ENCODE results near the gene ALG1. TPM values are rescaled to one million over a fixed set of nuclear protein-coding genes. Genes with fewer than 3 reads are reported as not detected.
A peak's percentile ranks its signal among the peaks of the same experiment; 100 is the strongest.
"Not testable (repeated sequence)": the region's sequence is repeated elsewhere in the genome, so short reads cannot be mapped to it uniquely, and the experiment has no call there.

ALG1 gene
- total and polyA plus RNA-seq, 4 donors: 14.5 to 24.1 (median 21.1) TPM

DNA sequence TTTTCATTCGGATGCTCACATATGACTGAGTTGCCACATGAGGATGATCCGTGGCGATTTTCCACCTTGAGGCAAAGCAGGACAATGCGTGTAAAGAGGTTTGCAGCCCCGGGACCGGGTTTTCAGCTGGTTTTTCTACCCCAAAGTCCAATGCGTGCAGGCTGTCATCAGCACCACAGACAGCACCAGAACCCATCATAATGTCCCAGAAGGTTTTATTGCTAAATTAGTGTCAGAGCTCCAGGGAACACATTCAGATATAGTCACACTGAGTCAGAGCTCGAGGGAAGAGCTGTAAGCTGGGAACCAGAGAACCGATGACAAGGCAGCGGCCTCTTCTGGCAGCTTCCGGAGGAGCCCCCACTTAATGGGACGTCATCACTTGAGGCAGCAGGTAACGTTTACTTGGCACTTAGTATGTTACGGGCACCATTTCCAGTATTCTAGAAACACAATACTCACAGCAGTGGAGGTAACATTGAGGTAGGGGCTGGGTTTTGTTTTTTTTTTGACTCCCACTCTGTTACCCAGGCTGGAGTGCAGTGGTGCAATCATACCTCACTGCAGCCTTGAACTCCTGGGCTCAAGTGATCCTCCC, 29.0 kb upstream of the ALG1 start:
- Histone ChIP-seq H3K4me3 (ENCODE audit: low read depth, low read length) (no peak overlapping the region), H3K27me3 (ENCODE audit: control insufficient read depth, insufficient read depth, low read length) (no peaks in the 10 kb centered on the region), H3K4me1 (ENCODE audit: control insufficient read depth, insufficient read depth, low read length) (no peaks in the 10 kb centered on the region), H3K27ac (ENCODE audit: low read depth, low read length) (no peak overlapping the region), H3K36me3 (ENCODE audit: control insufficient read depth, insufficient read depth, low read length) (peaks cover 14% of the 10 kb centered on the region), H3K9me3 (ENCODE audit: control insufficient read depth, insufficient read depth, low read length) (no peaks in the 10 kb centered on the region)
- whole genome bisulfite sequencing (ENCODE audit: insufficient coverage): 67% methylated on average over 10 of the region's 14 CpGs
- DNase-seq (ENCODE audit: low read depth in 4 of 6, low spot score in 6 of 6): no peak

DNA sequence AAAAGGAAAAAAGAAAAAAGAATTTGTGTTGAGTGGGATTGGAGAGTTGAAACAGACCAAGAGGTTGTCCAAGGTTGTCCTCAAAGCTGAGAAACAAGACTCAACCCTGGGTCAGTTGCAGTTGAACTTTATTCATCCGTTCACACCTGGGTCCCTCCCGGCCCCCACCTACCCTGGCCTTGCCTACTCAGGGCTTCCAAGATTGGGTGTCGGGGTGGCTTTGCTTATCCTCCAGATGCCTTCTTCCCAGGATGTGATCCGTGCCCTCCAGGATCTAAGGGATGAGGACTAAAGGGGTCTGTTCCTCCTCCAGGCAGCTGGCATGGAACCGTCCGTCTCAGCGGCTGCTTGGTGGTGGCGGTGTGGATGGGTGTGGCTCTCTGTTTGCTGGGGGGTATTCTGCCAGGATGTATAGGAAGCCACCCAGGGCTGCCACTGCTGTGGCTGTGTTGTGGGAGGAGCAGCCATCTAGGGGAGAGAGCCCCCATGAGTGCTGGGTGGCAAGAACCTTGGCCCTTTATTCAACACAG, 27.6 kb upstream of the ALG1 start:
- Histone ChIP-seq H3K4me1 (ENCODE audit: control insufficient read depth, insufficient read depth, low read length) (no peaks in the 10 kb centered on the region), H3K27ac (ENCODE audit: low read depth, low read length) (no peak overlapping the region), H3K9me3 (ENCODE audit: control insufficient read depth, insufficient read depth, low read length) (no peaks in the 10 kb centered on the region), H3K27me3 (ENCODE audit: control insufficient read depth, insufficient read depth, low read length) (no peaks in the 10 kb centered on the region), H3K36me3 (ENCODE audit: control insufficient read depth, insufficient read depth, low read length) (peaks cover 14% of the 10 kb centered on the region), H3K4me3 (ENCODE audit: low read depth, low read length) (no peak overlapping the region)
- no peak for DNase-seq (ENCODE audit: low read depth in 4 of 6, low spot score in 6 of 6)
- 92% methylated on average over 7 of the region's 8 CpGs for WGBS (ENCODE audit: insufficient coverage)

DNA sequence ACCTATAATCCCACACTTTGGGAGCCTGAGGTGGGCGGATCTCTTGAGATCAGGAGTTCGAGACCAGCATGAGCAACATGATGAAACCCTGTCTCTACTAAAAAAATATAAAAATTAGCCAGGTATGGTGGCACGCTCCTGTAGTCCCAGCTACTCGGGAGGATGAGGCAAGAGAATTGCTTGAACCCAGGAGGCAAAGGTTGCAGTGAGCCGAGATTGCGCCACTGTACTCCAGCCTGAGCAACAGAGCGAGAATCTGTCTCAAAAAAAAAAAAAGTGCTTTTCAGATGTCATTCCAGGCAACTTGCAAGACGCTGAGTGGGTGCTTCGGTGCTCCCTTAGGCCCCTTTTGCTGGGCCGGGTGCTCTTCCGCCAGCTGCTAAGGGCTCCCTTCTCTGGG, 27.1 kb upstream of the ALG1 start:
- H3K27ac ChIP-seq (ENCODE audit: low read depth, low read length); H3K4me1 ChIP-seq (ENCODE audit: control insufficient read depth, insufficient read depth, low read length); H3K9me3 ChIP-seq (ENCODE audit: control insufficient read depth, insufficient read depth, low read length); H3K4me3 ChIP-seq (ENCODE audit: low read depth, low read length); DNase-seq (ENCODE audit: low read depth in 4 of 6, low spot score in 6 of 6); H3K27me3 ChIP-seq (ENCODE audit: control insufficient read depth, insufficient read depth, low read length): not testable (repeated sequence)
- 92% methylated on average over 9 of the region's 11 CpGs for WGBS (ENCODE audit: insufficient coverage)
- peaks cover 14% of the 10 kb centered on the region for H3K36me3 ChIP-seq (ENCODE audit: control insufficient read depth, insufficient read depth, low read length)

DNA sequence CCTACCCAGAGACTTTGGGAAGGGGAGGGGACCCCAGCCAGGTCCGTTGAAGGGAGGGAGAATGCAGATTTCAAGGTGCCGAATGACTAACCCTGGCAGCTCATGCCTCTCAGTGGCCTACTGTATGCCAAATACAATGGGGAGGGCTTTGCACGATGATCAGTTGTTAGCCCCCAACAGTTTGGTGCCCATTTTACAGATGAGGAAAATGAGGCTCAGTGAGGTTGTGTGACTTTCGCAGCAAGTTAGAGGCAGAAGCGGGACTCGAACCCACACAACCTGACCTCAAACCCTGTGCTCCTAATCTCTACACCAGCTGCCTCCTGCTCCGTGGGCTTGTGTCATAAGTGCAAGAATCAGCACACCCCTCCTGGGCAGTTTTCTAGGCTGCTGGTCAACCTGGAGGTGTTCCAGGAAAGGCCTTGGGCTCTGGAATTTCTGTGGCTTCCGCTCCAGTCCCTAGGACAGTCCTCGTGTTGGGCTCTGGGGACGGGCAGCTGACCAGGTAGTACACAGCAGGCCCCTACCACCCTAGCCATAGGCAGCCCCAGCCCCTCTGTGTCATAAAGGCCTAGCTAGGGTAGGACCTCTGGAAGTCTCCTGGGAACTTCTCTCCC, 26.0 kb upstream of the ALG1 start:
- DNase-seq (ENCODE audit: low read depth in 4 of 6, low spot score in 6 of 6): no peak
- no peak overlapping the region for H3K27ac ChIP-seq (ENCODE audit: low read depth, low read length)
- WGBS (ENCODE audit: insufficient coverage): 85% methylated on average over 10 of the region's 10 CpGs
- H3K9me3 ChIP-seq (ENCODE audit: control insufficient read depth, insufficient read depth, low read length): no peaks in the 10 kb centered on the region
- no peak overlapping the region for H3K4me3 ChIP-seq (ENCODE audit: low read depth, low read length)
- H3K4me1 ChIP-seq (ENCODE audit: control insufficient read depth, insufficient read depth, low read length): no peaks in the 10 kb centered on the region
- H3K27me3 ChIP-seq (ENCODE audit: control insufficient read depth, insufficient read depth, low read length): no peaks in the 10 kb centered on the region
- H3K36me3 ChIP-seq (ENCODE audit: control insufficient read depth, insufficient read depth, low read length): peaks cover 14% of the 10 kb centered on the region

DNA sequence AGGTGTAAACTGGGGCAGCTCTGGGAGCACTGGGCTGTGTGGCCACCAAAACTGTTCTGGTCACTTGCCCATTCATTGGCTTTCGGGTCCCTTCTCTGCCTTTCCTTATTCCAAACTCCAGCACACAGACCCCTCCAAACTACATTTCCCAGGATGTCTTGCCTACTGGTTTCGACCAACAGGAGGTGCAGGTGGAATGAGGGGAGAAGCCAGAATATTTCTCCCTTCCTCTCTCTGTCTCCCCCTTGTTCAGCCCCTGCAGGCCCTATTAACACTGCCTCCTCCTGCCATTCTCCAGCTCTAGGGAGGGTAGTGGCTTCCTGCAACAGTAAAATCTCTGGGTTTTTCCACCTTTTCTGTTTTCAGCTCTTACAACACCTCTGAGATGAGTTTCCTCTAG, 24.7 kb upstream of the ALG1 start:
- DNase-seq (ENCODE audit: low read depth in 4 of 6, low spot score in 6 of 6): no peak
- Histone ChIP-seq H3K4me1 (ENCODE audit: control insufficient read depth, insufficient read depth, low read length) (no peaks in the 10 kb centered on the region), H3K36me3 (ENCODE audit: control insufficient read depth, insufficient read depth, low read length) (peaks cover 14% of the 10 kb centered on the region), H3K27me3 (ENCODE audit: control insufficient read depth, insufficient read depth, low read length) (no peaks in the 10 kb centered on the region), H3K4me3 (ENCODE audit: low read depth, low read length) (no peak overlapping the region), H3K27ac (ENCODE audit: low read depth, low read length) (no peak overlapping the region), H3K9me3 (ENCODE audit: control insufficient read depth, insufficient read depth, low read length) (no peaks in the 10 kb centered on the region)
- WGBS (ENCODE audit: insufficient coverage): 89% methylated on average over 1 of the region's 2 CpGs

DNA sequence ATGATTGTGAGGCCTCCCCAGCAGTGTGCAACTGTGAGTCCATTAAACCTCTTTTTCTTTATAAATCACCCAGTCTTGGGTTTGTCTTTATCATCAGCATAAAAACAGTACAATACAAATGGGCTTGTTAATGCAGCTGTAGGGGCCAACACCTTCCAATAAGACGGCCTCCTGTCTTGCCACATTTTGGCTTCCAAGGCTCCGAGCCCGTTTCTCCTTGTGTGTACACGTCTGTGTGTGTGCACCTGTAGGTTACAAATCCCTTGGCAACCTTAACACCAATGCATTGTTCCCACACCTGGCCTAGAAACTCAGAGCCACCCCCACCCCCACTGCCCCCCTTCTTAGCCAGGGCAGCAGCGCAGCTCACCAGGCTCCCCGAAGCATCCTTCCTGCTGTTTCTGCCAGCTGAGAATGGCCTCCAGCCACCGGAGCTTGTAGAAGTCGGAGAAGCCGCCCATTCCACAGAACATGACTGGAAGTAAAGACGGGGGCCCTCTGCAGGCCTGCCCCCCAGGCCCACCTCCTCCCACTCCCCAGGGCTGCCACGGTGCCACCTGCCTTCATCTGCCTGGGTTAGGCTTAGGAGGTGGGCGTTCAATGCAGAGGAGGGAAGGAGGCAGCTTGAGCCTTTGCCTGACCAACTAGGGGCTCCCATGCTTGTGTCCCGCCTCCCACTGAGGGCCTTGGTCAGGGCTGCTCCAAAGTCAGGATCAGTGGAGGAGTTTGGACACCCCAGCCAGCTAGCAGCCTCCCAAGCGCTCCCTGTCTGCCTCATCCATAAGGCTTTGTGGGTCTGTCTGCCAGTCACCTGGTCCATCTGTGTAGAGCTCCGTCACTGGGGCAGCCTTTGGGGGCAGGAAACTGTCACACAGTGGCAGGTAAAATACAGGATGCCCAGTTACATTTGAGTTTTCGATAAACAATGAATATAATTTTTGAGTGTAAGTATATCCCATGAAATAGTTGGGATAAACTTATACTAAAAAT, 16.5 kb upstream of the ALG1 start:
- DNase-seq (ENCODE audit: low read depth in 4 of 6, low spot score in 6 of 6): no peak
- Histone ChIP-seq H3K9me3 (ENCODE audit: control insufficient read depth, insufficient read depth, low read length) (no peaks in the 10 kb centered on the region), H3K4me3 (ENCODE audit: low read depth, low read length) (no peak overlapping the region), H3K27ac (ENCODE audit: low read depth, low read length) (no peak overlapping the region), H3K27me3 (ENCODE audit: control insufficient read depth, insufficient read depth, low read length) (no peaks in the 10 kb centered on the region), H3K36me3 (ENCODE audit: control insufficient read depth, insufficient read depth, low read length) (peaks cover 3% of the 10 kb centered on the region), H3K4me1 (ENCODE audit: control insufficient read depth, insufficient read depth, low read length) (peaks cover 5% of the 10 kb centered on the region)
- 88% methylated on average over 11 of the region's 16 CpGs for WGBS (ENCODE audit: insufficient coverage)

DNA sequence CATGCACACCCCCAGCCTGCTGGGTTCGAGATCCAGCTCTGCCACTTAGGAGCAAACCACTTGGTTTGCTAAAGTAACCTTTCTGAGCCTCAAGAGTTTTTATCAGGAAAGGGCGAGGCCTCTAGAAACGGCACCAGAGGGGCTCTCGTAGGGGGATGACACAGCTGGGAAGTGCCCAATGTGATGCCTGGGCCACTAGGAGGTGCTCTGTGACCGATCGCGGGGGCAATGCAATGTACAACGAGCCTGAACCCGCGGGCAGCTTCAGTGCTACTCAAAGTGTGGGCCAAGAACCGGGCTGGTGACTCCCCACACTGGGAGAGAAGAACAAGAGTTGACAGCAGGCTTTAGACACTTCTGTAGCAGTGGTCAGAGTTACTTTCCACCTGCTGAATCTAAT, 15.3 kb upstream of the ALG1 start:
- H3K36me3 ChIP-seq (ENCODE audit: control insufficient read depth, insufficient read depth, low read length): peaks cover 3% of the 10 kb centered on the region
- no peak for DNase-seq (ENCODE audit: low read depth in 4 of 6, low spot score in 6 of 6)
- H3K4me1 ChIP-seq (ENCODE audit: control insufficient read depth, insufficient read depth, low read length): peaks cover 5% of the 10 kb centered on the region
- 18% methylated on average over 11 of the region's 11 CpGs for WGBS (ENCODE audit: insufficient coverage)
- H3K9me3 ChIP-seq (ENCODE audit: control insufficient read depth, insufficient read depth, low read length): no peaks in the 10 kb centered on the region
- H3K27ac ChIP-seq (ENCODE audit: low read depth, low read length): no peak overlapping the region
- H3K27me3 ChIP-seq (ENCODE audit: control insufficient read depth, insufficient read depth, low read length): no peaks in the 10 kb centered on the region
- H3K4me3 ChIP-seq (ENCODE audit: low read depth, low read length): no peak overlapping the region

DNA sequence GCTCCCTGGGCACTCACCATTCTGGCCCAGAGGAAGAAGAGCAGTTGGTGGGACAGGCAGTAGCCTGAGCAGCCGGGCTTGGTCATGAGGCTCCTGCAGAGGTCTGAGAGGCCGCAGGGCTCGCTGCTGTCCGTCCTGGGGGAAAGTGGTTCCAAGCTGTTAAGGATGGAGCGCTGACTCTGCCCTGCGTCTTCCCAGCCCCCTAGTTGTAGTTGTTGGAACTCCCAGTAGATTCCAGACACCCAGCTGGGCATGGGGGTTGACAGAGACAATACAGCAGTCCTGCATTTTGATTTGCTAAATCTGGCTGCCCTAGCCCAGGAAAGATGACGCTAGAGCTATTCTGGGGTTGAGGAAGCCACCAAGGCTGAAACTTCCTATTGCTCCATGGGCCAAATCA, 13.2 kb upstream of the ALG1 start:
- peak in 1 of 6 donors; percentile 38 for DNase-seq (ENCODE audit: low read depth in 4 of 6, low spot score in 6 of 6)
- peaks cover 5% of the 10 kb centered on the region for H3K4me1 ChIP-seq (ENCODE audit: control insufficient read depth, insufficient read depth, low read length)
- H3K27ac ChIP-seq (ENCODE audit: low read depth, low read length): no peak overlapping the region
- peaks cover 5% of the 10 kb centered on the region for H3K27me3 ChIP-seq (ENCODE audit: control insufficient read depth, insufficient read depth, low read length)
- no peaks in the 10 kb centered on the region for H3K9me3 ChIP-seq (ENCODE audit: control insufficient read depth, insufficient read depth, low read length)
- WGBS (ENCODE audit: insufficient coverage): 19% methylated on average over 7 of the region's 7 CpGs
- H3K4me3 ChIP-seq (ENCODE audit: low read depth, low read length): no peak overlapping the region
- H3K36me3 ChIP-seq (ENCODE audit: control insufficient read depth, insufficient read depth, low read length): peaks cover 3% of the 10 kb centered on the region

DNA sequence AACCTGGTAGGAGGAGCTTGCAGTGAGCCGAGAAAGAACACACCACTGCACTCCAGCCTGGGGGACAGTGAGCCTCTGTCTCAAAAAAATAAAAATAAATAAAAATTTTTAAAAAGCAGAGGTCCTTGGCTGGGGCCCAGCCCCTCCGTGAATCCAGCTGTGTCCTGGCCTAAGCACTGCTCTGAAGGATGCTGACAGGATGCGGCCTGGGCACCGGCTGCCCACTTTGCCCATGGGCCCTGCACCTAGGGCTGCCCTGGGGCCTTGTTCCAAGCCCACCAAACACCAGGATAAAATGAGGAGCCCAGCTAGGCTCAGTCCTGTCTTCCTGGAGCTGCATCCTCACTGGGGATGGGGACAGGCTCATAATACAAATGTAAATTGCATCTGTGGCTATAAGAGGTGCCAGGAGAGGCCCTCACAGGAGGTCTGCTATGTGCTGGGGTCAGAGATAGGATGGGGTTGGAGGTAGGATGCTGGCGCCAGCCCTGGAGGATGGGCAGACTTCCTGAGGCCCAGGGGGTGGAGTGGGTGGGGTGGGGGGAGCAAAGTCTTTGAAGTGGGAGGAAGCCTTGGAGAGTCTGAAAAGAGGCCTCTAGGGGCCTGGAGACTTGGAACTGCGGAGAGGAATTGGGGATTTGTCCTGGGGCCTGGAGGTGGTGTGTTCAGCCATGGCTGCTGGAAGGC, 12.1 kb upstream of the ALG1 start:
- no peak for DNase-seq (ENCODE audit: low read depth in 4 of 6, low spot score in 6 of 6)
- H3K4me3 ChIP-seq (ENCODE audit: low read depth, low read length): no peak overlapping the region
- 68% methylated on average over 5 of the region's 6 CpGs for WGBS (ENCODE audit: insufficient coverage)
- no peak overlapping the region for H3K27ac ChIP-seq (ENCODE audit: low read depth, low read length)
- H3K27me3 ChIP-seq (ENCODE audit: control insufficient read depth, insufficient read depth, low read length): peaks cover 5% of the 10 kb centered on the region
- H3K36me3 ChIP-seq (ENCODE audit: control insufficient read depth, insufficient read depth, low read length): peaks cover 3% of the 10 kb centered on the region
- peaks cover 5% of the 10 kb centered on the region for H3K4me1 ChIP-seq (ENCODE audit: control insufficient read depth, insufficient read depth, low read length)
- no peaks in the 10 kb centered on the region for H3K9me3 ChIP-seq (ENCODE audit: control insufficient read depth, insufficient read depth, low read length)

Measured in spinal cord (tissue), 10 donors.